Prostate gland (tissue), 2 donors: ENCODE data around the gene RBM19.

Experiments used
- POLR2A ChIP-seq: fragments of 450-650 bp; IDR thresholded peaks from one replicate; pipeline ENCODE4 v1.6.1; 2016; ENCODE audit warnings: antibody characterized with exemption, mild to moderate bottlenecking
- TF ChIP-seq, protein P1 (sequence below), 4 experiments: fragments of 200-600 bp in 2 of 4; fragments of 450-650 bp in 2 of 4; sonication (generic) in 2 of 4; IDR thresholded peaks; 1 replicate in 3 of 4; 2 replicates in 1 of 4; pipeline ENCODE4 v1.5.1; 2016 to 2019; ENCODE audit warnings: antibody characterized with exemption in 4 of 4, mild to moderate bottlenecking in 2 of 4, moderate library complexity in 2 of 4

DNA sequence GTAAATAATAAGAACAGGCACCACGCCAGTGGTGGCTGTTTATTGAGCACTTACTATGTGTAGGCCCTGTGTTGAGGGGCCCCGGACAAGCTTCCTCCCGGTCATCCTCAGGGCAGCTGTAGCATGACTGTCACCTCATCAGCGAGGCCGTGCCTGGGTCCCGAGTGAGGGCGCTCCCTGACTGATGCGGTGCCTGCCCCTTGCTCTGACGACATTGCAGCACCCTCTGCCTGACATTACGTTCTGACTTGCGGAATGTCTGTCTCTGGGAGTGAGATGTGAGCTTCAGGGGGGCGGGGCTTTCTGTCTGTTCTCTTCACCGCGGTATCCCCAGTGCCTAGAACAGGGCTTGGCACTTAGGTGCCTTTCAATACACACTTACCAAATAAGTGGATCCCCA is 167.6 kb downstream of the RBM19 start:
- TF ChIP-seq, protein P1, sequence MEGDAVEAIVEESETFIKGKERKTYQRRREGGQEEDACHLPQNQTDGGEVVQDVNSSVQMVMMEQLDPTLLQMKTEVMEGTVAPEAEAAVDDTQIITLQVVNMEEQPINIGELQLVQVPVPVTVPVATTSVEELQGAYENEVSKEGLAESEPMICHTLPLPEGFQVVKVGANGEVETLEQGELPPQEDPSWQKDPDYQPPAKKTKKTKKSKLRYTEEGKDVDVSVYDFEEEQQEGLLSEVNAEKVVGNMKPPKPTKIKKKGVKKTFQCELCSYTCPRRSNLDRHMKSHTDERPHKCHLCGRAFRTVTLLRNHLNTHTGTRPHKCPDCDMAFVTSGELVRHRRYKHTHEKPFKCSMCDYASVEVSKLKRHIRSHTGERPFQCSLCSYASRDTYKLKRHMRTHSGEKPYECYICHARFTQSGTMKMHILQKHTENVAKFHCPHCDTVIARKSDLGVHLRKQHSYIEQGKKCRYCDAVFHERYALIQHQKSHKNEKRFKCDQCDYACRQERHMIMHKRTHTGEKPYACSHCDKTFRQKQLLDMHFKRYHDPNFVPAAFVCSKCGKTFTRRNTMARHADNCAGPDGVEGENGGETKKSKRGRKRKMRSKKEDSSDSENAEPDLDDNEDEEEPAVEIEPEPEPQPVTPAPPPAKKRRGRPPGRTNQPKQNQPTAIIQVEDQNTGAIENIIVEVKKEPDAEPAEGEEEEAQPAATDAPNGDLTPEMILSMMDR (IDR thresholded peaks at IDR 0.05) = no peak
- TF ChIP-seq POLR2A = no peak
